Measurements from ENCODE around the gene RNU6-8.

GRCh38 chr14:32205554-32205953, 2.5 kb upstream of the RNU6-8 start:
- TF ChIP-seq CTCF (IDR thresholded peaks at IDR 0.05) (no peak), POLR2A (IDR thresholded peaks at IDR 0.05) (no peak), POLR2AphosphoS5 (IDR thresholded peaks at IDR 0.05) (no peak), EP300 (IDR thresholded peaks at IDR 0.05; ENCODE audit: low read depth) (no peak)
